NCI-H1048 (cell line): ENCODE data around the gene GPR135.
"Not testable (repeated sequence)": the region's sequence is repeated elsewhere in the genome, so short reads cannot be mapped to it uniquely, and the experiment has no call there.

Experiments
- DNase-seq: peaks from one replicate; lab custom pipeline; 2025; lab: John Stamatoyannopoulos, UW

GPR135 gene

DNA sequence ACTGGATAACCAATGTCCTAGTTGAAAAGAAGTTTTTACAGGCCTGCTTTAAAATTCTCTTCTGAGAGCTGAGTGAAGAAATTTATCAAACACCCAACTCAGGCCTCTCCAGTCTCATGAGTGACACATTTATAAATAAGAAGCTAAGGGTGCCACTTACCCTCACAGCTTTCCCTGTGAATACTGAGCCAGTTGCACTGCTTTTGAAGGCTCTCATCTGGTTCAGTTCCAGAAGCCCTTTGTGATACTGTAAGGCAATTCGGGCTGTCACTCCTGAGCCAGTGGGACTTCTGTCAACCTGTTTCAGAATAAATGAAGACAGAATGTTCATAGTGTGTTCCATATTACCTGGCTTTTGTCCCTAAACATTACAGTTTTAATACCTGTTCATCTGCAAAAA, 10.5 kb upstream of the GPR135 start:
- no peak for DNase-seq

GRCh38 chr14:59474172-59474571, 9.0 kb upstream of the GPR135 start:
- DNase-seq, result no peak

DNA sequence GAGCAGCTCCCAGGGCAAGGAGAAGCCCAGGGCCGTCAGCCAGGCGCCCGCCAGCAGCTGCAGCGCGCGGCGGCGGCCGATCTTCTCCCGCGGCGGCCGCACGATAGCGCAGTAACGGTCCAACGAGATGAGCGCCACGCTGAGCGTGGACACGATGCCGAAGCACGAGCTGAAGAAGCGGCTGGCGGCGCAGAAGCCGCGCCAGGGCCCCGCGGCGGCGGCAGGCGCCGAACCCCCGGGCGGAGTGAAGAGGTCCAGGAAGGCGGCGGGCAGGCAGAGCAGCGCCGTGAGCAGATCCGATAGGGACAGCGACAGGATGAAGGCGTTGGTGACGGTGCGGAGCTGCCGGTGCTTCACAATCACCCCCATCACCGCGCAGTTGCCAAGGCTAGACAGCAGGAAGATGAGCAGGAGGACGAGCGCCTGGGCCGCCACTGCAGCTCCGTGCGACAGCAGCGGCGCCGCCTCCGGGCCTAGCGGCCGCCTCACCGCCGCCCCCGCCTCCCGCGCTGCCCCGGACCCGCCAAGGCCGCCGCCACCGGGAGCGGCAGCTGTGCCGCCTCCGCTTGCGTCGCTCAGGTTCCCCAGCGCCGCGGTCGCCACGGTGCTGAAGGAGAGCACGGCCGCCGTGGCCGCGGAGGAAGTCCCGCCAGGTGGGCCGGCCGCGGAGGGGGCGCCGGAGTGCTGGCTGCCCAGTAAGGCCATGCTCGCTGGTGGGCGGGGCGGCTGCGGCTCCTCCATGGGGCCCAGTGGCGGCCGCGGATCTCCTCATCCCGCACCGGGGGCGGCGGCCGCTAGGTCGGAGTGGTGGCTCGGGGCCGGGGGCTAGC, 479 bp downstream of the GPR135 start:
- no peak for DNase-seq

GRCh38 chr14:59463787-59464485, 1.2 kb downstream of the GPR135 start:
- DNase-seq, result no peak

GRCh38 chr14:59461891-59462290, 3.3 kb downstream of the GPR135 start:
- no peak for DNase-seq

GRCh38 chr14:59460378-59460777, 4.8 kb downstream of the GPR135 start:
- no peak for DNase-seq

- DNase-seq, result no peak
Observed at GRCh38 chr14:59458486-59458885, 6.7 kb downstream of the GPR135 start.

DNA sequence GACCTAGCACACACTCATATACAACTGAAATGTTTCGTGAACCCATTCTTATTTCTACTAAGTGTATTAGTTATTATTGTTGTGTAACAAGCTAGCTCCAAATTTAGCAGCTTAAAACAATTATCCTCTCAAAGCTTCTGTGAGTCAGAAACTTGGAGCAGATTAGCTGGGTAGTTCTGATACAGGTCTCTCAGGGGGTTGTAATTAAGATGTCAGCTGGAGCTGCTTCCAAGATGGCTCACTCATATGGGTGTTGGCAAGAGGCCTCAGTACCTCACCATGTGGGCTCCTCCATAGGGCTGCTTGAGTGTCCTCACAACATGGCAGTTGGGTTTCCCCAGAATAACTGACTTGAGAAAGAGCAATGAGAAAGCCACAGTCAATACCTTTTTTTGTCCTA, 9.8 kb downstream of the GPR135 start:
- no peak for DNase-seq

- DNase-seq, result no peak
Observed at GRCh38 chr14:59454139-59454538, 11.0 kb downstream of the GPR135 start.

GRCh38 chr14:59451849-59452248, 13.3 kb downstream of the GPR135 start:
- no peak for DNase-seq

GRCh38 chr14:59450716-59451115, 14.5 kb downstream of the GPR135 start:
- DNase-seq, result no peak

GRCh38 chr14:59448673-59449072, 16.5 kb downstream of the GPR135 start:
- not testable (repeated sequence) for DNase-seq

DNA sequence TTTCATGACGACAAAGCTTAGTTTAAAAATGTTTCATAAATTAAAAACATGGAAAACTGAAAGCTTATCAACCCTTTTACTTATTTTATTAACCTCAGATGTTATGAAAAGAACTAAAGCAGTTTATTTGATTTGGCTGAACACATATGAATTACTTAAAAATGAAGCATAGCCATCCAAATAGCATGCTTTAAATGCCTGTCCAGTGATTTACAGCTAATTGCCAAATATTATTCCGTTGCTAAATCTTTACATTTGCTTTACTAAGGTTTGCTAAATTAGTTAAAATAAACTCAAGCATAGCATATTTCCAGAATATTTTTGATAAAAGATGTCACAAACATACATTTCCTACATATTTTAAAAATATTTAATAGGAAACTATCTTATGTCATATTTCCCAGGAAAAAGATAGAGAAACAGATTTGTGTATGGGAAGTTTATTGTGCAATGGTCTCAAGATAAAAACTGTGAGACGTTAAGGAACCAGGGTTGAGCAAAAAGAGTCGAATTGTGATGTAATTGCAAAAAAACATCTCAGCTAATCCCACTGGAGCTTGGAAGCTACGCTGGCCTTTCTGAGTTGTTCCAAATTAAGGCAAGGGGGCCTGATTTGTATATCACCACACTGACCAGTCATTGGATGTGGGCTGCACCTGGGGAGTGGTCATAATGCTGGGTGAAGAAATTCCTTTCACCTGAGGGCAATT, 25.8 kb downstream of the GPR135 start:
- no peak for DNase-seq

DNA sequence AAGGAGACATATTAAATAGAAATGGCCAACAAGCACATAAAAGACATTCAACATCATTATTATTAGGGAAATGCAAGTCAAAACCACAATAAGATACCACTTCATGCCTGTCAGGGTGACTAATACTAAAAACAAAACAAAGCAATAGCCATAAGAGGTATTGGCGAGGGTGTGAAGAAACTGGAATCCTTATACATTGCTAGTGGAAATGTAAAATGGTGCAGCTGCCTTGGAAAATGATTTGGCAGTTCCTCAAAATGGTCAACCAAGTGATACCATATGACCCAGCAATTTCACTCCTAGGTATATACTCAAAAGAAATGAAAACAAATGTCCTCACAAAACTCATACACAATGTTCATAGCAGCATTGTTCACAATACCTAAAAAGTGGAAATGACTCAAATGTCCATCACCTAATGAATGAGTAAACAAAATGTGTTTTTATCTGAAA, 27.0 kb downstream of the GPR135 start:
- DNase-seq, result no peak

DNA sequence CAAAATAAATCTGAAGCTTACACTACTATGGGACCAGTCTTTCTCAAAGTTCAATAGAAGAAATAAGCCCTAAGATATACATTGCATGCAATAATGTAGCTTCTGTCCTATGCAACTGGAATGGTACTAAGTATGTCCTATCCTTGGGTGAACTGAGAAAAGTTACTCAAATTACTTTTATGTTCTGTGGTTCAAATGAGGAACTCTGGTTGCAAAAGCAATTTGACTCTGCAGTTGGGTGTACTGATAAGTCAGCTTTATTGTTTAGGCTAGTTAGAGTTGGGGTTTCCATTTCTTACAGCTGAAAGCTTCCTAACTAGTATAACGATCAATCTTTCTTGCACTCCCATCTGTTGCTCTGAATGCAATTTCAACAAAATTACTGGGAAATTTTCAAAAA, 29.2 kb downstream of the GPR135 start:
- no peak for DNase-seq

DNA sequence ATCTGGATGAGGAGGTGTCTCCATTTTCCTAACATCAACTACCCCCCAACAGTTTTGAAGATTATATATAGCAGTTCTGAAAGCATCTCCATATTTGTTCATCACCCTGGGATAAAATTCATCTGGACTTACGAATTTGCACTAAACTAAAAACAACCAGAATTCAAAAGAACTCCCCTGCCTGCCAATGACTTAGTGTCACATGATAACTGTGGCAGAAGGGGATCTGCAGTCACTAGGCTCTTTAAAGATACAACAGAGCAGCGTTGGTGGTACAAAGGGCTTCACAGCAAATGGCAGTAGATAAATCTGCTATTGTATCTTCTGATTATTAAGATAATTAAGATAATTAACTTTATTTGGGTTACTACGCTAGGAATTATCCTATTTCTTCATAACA, 30.1 kb downstream of the GPR135 start:
- no peak for DNase-seq

- no peak for DNase-seq
Observed at GRCh38 chr14:59429790-59430189, 35.4 kb downstream of the GPR135 start.

GRCh38 chr14:59428581-59429012, 36.6 kb downstream of the GPR135 start:
- no peak for DNase-seq

GRCh38 chr14:59427653-59428580, 37.3 kb downstream of the GPR135 start:
- no peak for DNase-seq

DNA sequence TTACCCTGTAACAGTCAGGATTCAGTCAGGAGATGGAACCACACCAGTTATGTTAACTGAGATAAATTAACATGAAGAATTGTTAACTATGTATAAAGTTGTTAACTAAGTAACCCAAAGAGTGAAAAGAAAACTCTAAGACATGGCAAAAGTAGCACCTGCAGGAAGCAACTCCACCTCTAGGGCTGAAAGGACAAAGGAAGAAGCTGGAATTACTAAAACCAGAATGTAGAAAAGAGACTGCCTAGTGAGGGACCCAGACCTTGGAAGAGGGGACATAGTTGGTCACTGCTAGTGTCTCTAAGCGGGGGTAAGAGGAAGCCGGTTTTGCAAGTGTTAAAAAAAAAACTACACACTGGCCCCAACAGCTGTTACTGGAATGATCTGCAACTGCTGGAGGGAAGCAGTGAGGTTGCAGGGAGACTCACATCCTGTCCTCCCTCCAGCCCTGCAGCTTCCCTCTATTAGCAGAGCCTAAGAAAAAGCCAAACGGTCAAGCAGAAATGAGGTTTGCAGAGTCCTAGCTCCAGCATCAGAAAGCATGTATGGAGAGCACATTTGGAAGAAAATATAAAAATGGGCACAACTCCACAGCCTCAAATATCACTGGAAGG, 39.8 kb downstream of the GPR135 start:
- DNase-seq, result no peak
